Measurements from ENCODE around the gene ASTE1. TPM values are rescaled to one million over a fixed set of nuclear protein-coding genes. Genes with fewer than 3 reads are reported as not detected.

ASTE1 gene, protein sequence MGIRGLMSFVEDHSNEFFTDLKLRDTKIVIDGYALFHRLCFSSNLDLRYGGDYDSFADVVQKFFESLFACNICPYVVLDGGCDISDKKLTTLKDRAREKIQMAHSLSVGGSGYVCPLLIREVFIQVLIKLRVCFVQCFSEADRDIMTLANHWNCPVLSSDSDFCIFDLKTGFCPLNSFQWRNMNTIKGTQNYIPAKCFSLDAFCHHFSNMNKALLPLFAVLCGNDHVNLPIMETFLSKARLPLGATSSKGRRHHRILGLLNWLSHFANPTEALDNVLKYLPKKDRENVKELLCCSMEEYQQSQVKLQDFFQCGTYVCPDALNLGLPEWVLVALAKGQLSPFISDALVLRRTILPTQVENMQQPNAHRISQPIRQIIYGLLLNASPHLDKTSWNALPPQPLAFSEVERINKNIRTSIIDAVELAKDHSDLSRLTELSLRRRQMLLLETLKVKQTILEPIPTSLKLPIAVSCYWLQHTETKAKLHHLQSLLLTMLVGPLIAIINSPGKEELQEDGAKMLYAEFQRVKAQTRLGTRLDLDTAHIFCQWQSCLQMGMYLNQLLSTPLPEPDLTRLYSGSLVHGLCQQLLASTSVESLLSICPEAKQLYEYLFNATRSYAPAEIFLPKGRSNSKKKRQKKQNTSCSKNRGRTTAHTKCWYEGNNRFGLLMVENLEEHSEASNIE
- total RNA-seq: 4.2 and 4.7 TPM in 2 replicates

DNA sequence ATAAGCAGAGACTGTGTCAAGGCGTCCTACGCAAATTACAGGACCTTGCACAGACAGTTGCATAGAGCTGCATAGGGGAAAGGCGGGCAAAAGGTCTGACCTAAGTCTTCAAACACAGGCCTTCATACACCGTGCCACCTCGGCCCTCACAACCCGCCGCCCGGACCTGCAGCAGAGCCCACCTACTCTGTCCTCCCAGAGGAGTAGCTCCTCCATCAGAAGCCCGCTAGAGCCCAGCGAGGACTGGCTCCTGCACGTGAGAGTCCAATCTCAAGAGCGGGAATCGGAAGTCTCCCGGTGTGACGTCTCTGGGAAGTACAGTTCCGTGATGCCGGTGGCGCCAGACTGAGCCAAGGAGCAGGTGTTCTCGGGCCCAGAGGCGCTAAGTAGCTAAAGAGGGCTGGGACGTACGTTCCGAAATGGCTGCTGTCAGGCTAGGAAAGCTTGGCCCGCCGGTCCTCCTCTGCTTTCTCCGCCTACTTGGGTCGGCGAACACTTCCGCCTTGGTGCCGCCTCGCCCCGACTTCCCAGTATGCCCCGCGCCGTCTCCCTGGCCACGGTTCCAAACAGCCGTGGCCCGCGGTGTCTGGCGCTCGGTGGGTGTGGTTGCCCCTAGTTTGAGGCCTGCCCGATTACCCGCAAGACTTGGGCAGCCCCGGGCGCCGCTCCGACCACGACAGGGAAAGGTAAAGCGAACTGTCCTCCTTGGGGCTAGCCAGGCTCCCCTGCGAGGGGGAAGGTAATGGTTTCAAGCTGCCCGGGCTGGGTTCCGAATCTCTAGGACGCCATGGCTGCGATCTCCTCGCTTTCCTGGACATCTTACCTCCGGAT is at the start of gene ASTE1, which contains the start of gene NEK11:
Gene ASTE1, minus strand, starts transcription at position 505 of the 831 bp plus-strand sequence. CDS start 1,519 bp downstream, outside the sequence.
Gene NEK11, plus strand, starts transcription at position 557 of the 831 bp plus-strand sequence. CDS start 2,832 bp downstream, outside the sequence.

Other genes with a start within 250 kb of the ASTE1 start
- gene ATP2C1, start 132.7 kb downstream of the ASTE1 start, total RNA-seq: 44.6 and 73.4 TPM in 2 replicates
- 2.9 and 7.7 TPM in 2 replicates for gene NEK11, start 52 bp upstream of the ASTE1 start, total RNA-seq